Osteocyte (in vitro differentiated cells): ENCODE measurements around the gene MAP9. TPM values are rescaled to one million over a fixed set of nuclear protein-coding genes. Genes with fewer than 3 reads are reported as not detected.
"Not testable (repeated sequence)": the region's sequence is repeated elsewhere in the genome, so short reads cannot be mapped to it uniquely, and the experiment has no call there.

Experiments used
- DNase-seq: peaks from one replicate; pipeline ENCODE4 v3.0.0; 2021; ENCODE audit warnings: mixed read lengths; ENCODE audit not compliant: unreplicated experiment; ENCODE audit errors: extremely low spot score
- H3K27ac Mint-ChIP-seq: one replicate; pipeline ENCODE4 v1.8.0; 2021; ENCODE audit warnings: mild to moderate bottlenecking, mixed read lengths; ENCODE audit not compliant: unreplicated experiment
- H3K27me3 Mint-ChIP-seq: one replicate; pipeline ENCODE4 v1.8.0; 2021; ENCODE audit warnings: mixed read lengths; ENCODE audit not compliant: unreplicated experiment
- H3K36me3 Mint-ChIP-seq: one replicate; pipeline ENCODE4 v1.8.0; 2021; ENCODE audit warnings: mixed read lengths; ENCODE audit not compliant: unreplicated experiment
- H3K4me1 Mint-ChIP-seq: one replicate; pipeline ENCODE4 v1.8.0; 2021; ENCODE audit warnings: mixed read lengths; ENCODE audit not compliant: unreplicated experiment
- H3K4me3 Mint-ChIP-seq: one replicate; pipeline ENCODE4 v1.8.0; 2021; ENCODE audit warnings: mild to moderate bottlenecking, moderate library complexity, mixed read lengths; ENCODE audit not compliant: unreplicated experiment
- H3K9me3 Mint-ChIP-seq: one replicate; pipeline ENCODE4 v1.8.0; 2021; ENCODE audit warnings: mixed read lengths; ENCODE audit not compliant: unreplicated experiment
- CTCF ChIP-seq: fragments of 200-600 bp; sonication (generic); IDR thresholded peaks from 2 replicates; pipeline ENCODE4 v1.5.0; 2021; ENCODE audit warnings: antibody characterized with exemption, mild to moderate bottlenecking, moderate library complexity
- total RNA-seq: library from RNA; stranded (reverse); gene quantifications from 2 replicates; pipeline ENCODE4 v1.2.1, GENCODE V29; 2021

MAP9 gene
- total RNA-seq, 1 donor from 2014 or later: 15.8 TPM

- Mint-ChIP-seq H3K27me3 (peaks cover 31% of the 10 kb centered on the region), H3K9me3 (no peaks in the 10 kb centered on the region), H3K27ac (no peak overlapping the region), H3K36me3 (no peaks in the 10 kb centered on the region), H3K4me3 (no peak overlapping the region), H3K4me1 (no peaks in the 10 kb centered on the region)
- TF ChIP-seq CTCF: no peak
- DNase-seq: no peak
These were observed 57.2 kb downstream of the MAP9 start for GRCh38 chr4:155319516-155319915.

GRCh38 chr4:155312027-155312426 is 64.7 kb downstream of the MAP9 start:
- not testable (repeated sequence) for DNase-seq, H3K9me3 Mint-ChIP-seq, H3K36me3 Mint-ChIP-seq

GRCh38 chr4:155307731-155308277 is 69.0 kb downstream of the MAP9 start:
- Mint-ChIP-seq H3K4me1 (no peaks in the 10 kb centered on the region), H3K9me3 (no peaks in the 10 kb centered on the region), H3K27me3 (peaks cover 13% of the 10 kb centered on the region), H3K4me3 (no peak overlapping the region), H3K27ac (no peak overlapping the region), H3K36me3 (no peaks in the 10 kb centered on the region)
- TF ChIP-seq CTCF: no peak
- DNase-seq: no peak

More at GRCh38 chr4:155312027-155312426, 64.7 kb downstream of the MAP9 start:
- not testable (repeated sequence) for H3K4me1 Mint-ChIP-seq, H3K4me3 Mint-ChIP-seq, H3K27ac Mint-ChIP-seq
- H3K27me3 Mint-ChIP-seq: peaks cover 16% of the 10 kb centered on the region

- Mint-ChIP-seq H3K9me3 (no peaks in the 10 kb centered on the region), H3K4me3 (no peak overlapping the region), H3K27ac (no peak overlapping the region), H3K36me3 (no peaks in the 10 kb centered on the region), H3K4me1 (no peaks in the 10 kb centered on the region), H3K27me3 (peaks cover 9% of the 10 kb centered on the region)
- TF ChIP-seq CTCF: no peak
- no peak for DNase-seq
These were observed 71.1 kb downstream of the MAP9 start for GRCh38 chr4:155305619-155306018.

GRCh38 chr4:155304375-155304774 is 72.4 kb downstream of the MAP9 start:
- H3K4me3 Mint-ChIP-seq: no peak overlapping the region
- no peaks in the 10 kb centered on the region for H3K4me1 Mint-ChIP-seq
- no peak overlapping the region for H3K27ac Mint-ChIP-seq
- no peak for TF ChIP-seq CTCF
- DNase-seq: no peak
- H3K36me3 Mint-ChIP-seq: no peaks in the 10 kb centered on the region
- no peaks in the 10 kb centered on the region for H3K9me3 Mint-ChIP-seq
- H3K27me3 Mint-ChIP-seq: peaks cover 8% of the 10 kb centered on the region

- no peaks in the 10 kb centered on the region for H3K36me3 Mint-ChIP-seq
- no peak overlapping the region for H3K27ac Mint-ChIP-seq
- no peaks in the 10 kb centered on the region for H3K9me3 Mint-ChIP-seq
- no peaks in the 10 kb centered on the region for H3K27me3 Mint-ChIP-seq
- DNase-seq: no peak
- no peak overlapping the region for H3K4me3 Mint-ChIP-seq
- H3K4me1 Mint-ChIP-seq: no peaks in the 10 kb centered on the region
- no peak for TF ChIP-seq CTCF
These were observed 77.7 kb downstream of the MAP9 start for GRCh38 chr4:155299103-155299502.
